ENCODE data around the gene SMC1B.

GRCh38 chr22:45319324-45319685, 94.1 kb downstream of the SMC1B start:
- TF ChIP-seq CTCF (conservative IDR thresholded peaks at IDR 0.05) (no peak), ZFX (IDR thresholded peaks at IDR 0.05) (no peak)
